ENCODE measurements around the gene ABCF1.

GRCh38 chr6:30611150-30611855 lies 40.1 kb downstream of the ABCF1 start:
- TF ChIP-seq CTCF (IDR thresholded peaks at IDR 0.05) (no peak), EP300 (IDR thresholded peaks at IDR 0.05) (no peak)
